Loucy (cell line): ENCODE results near the gene FAM9A.
"Not testable (repeated sequence)": the region's sequence is repeated elsewhere in the genome, so short reads cannot be mapped to it uniquely, and the experiment has no call there.

Source experiments
- H2AFZ ChIP-seq: fragments of 200-600 bp; sonication (generic); 2 replicates; pipeline ENCODE4 v1.6.0; 2016; ENCODE audit warnings: antibody characterized with exemption, mild to moderate bottlenecking, low read length, moderate library complexity
- H3F3A ChIP-seq: fragments of 200-600 bp; 2 replicates; pipeline ENCODE4 v1.6.0; 2016; ENCODE audit warnings: antibody characterized with exemption, low read depth, mild to moderate bottlenecking
- H3K27me3 ChIP-seq: fragments of 200-600 bp; sonication (generic); 2 replicates; pipeline ENCODE4 v1.6.1; 2014; ENCODE audit warnings: low read length, mild to moderate bottlenecking; ENCODE audit not compliant: insufficient read depth, poor library complexity, severe bottlenecking
- H3K36me3 ChIP-seq: fragments of 200-600 bp; sonication (generic); 2 replicates; pipeline ENCODE4 v1.6.1; 2016; ENCODE audit warnings: low read length; ENCODE audit not compliant: insufficient read depth
- H3K4me1 ChIP-seq: fragments of 200-600 bp; sonication (generic); 2 replicates; pipeline ENCODE4 v1.5.1; 2014; ENCODE audit warnings: low read length, mild to moderate bottlenecking; ENCODE audit not compliant: insufficient read depth, poor library complexity, severe bottlenecking
- H3K4me2 ChIP-seq: fragments of 200-600 bp; sonication (generic); 2 replicates; pipeline ENCODE4 v1.6.0; 2014; ENCODE audit warnings: antibody characterized with exemption, low read length, low read depth, mild to moderate bottlenecking; ENCODE audit not compliant: poor library complexity, severe bottlenecking
- H3K4me3 ChIP-seq: fragments of 200-600 bp; sonication (generic); 2 replicates; pipeline ENCODE4 v1.5.1; 2014; ENCODE audit warnings: low read length, mild to moderate bottlenecking, mixed read lengths; ENCODE audit not compliant: poor library complexity, severe bottlenecking
- H3K79me2 ChIP-seq: fragments of 200-600 bp; sonication (generic); 2 replicates; pipeline ENCODE4 v1.6.1; 2014; ENCODE audit warnings: low read length; ENCODE audit not compliant: insufficient read depth
- H3K9ac ChIP-seq: fragments of 200-600 bp; sonication (generic); 2 replicates; pipeline ENCODE4 v1.6.0; 2014; ENCODE audit warnings: mild to moderate bottlenecking, low read depth, low read length, moderate library complexity; ENCODE audit not compliant: poor library complexity, severe bottlenecking
- H3K9me2 ChIP-seq: fragments of 200-600 bp; sonication (generic); replicated peaks from 2 replicates; pipeline ENCODE4 v1.6.1; 2016; ENCODE audit warnings: low read depth, low read length, mixed read lengths
- H3K9me3 ChIP-seq: fragments of 200-600 bp; sonication (generic); 2 replicates; pipeline ENCODE4 v1.6.1; 2014; ENCODE audit warnings: mild to moderate bottlenecking, antibody characterized with exemption, low read length, low read depth; ENCODE audit not compliant: insufficient read depth
- H4K20me1 ChIP-seq: fragments of 200-600 bp; sonication (generic); 2 replicates; pipeline ENCODE4 v1.6.0; 2014; ENCODE audit warnings: antibody characterized with exemption, low read length, mild to moderate bottlenecking; ENCODE audit not compliant: insufficient read depth, poor library complexity, severe bottlenecking
- CTCF ChIP-seq: fragments of 200-600 bp; sonication (generic); conservative IDR thresholded peaks from 2 replicates; pipeline ENCODE4 v1.5.1; 2014; ENCODE audit warnings: mild to moderate bottlenecking, antibody characterized with exemption, low read length
- EZH2phosphoT487 ChIP-seq: fragments of 200-600 bp; IDR thresholded peaks from 2 replicates; pipeline ENCODE4 v1.6.1; 2018; ENCODE audit warnings: antibody characterized with exemption, mild to moderate bottlenecking, moderate library complexity, borderline replicate concordance

Gene FAM9A

GRCh38 chrX:8805974-8806373 lies 4.8 kb upstream of the FAM9A start:
- H3K79me2 ChIP-seq, result no peaks in the 10 kb centered on the region
- no peak overlapping the region for H3K4me2 ChIP-seq
- no peaks in the 10 kb centered on the region for H3K9me2 ChIP-seq
- no peak overlapping the region for H3K4me3 ChIP-seq
- H3K27me3 ChIP-seq, result no peaks in the 10 kb centered on the region
- no peaks in the 10 kb centered on the region for H3K36me3 ChIP-seq
- TF ChIP-seq EZH2phosphoT487 (no peak), CTCF (no peak)
- H3K4me1 ChIP-seq, result no peaks in the 10 kb centered on the region
- no peak overlapping the region for H2AFZ ChIP-seq
- H3F3A ChIP-seq, result no peaks in the 10 kb centered on the region
- H3K9ac ChIP-seq, result no peak overlapping the region
- H4K20me1 ChIP-seq, result no peaks in the 10 kb centered on the region
- no peaks in the 10 kb centered on the region for H3K9me3 ChIP-seq

- no peaks in the 10 kb centered on the region for H3K36me3 ChIP-seq
- H3K27me3 ChIP-seq, result no peaks in the 10 kb centered on the region
- H3K4me3 ChIP-seq, result no peak overlapping the region
- no peak for TF ChIP-seq CTCF
- TF ChIP-seq EZH2phosphoT487, result no peak
- H2AFZ ChIP-seq, result no peak overlapping the region
- no peaks in the 10 kb centered on the region for H3K79me2 ChIP-seq
- no peaks in the 10 kb centered on the region for H4K20me1 ChIP-seq
- no peaks in the 10 kb centered on the region for H3K9me2 ChIP-seq
- H3K4me1 ChIP-seq, result no peaks in the 10 kb centered on the region
- H3K4me2 ChIP-seq, result no peak overlapping the region
- H3K9me3 ChIP-seq, result no peaks in the 10 kb centered on the region
- no peaks in the 10 kb centered on the region for H3F3A ChIP-seq
- no peak overlapping the region for H3K9ac ChIP-seq
Observed at GRCh38 chrX:8805046-8805445, 3.9 kb upstream of the FAM9A start.

GRCh38 chrX:8803326-8803725 lies 2.1 kb upstream of the FAM9A start:
- H3K9me2 ChIP-seq, result no peaks in the 10 kb centered on the region
- H3K27me3 ChIP-seq, result no peaks in the 10 kb centered on the region
- no peak overlapping the region for H3K9ac ChIP-seq
- H3K36me3 ChIP-seq, result no peaks in the 10 kb centered on the region
- no peaks in the 10 kb centered on the region for H3K4me1 ChIP-seq
- no peaks in the 10 kb centered on the region for H3F3A ChIP-seq
- no peaks in the 10 kb centered on the region for H4K20me1 ChIP-seq
- no peak overlapping the region for H3K4me2 ChIP-seq
- TF ChIP-seq EZH2phosphoT487 (no peak), CTCF (no peak)
- H2AFZ ChIP-seq, result no peak overlapping the region
- H3K4me3 ChIP-seq, result no peak overlapping the region
- no peaks in the 10 kb centered on the region for H3K9me3 ChIP-seq
- H3K79me2 ChIP-seq, result no peaks in the 10 kb centered on the region

- not testable (repeated sequence) for H3K9me2 ChIP-seq, H4K20me1 ChIP-seq, H3K9ac ChIP-seq, H3K79me2 ChIP-seq, H3K4me3 ChIP-seq, H3K4me1 ChIP-seq, H3K4me2 ChIP-seq, H3K36me3 ChIP-seq, H3K27me3 ChIP-seq, H2AFZ ChIP-seq, H3F3A ChIP-seq, H3K9me3 ChIP-seq
Observed at GRCh38 chrX:8800351-8800750, 832 bp downstream of the FAM9A start.

GRCh38 chrX:8799281-8799680 lies 1.9 kb downstream of the FAM9A start:
- not testable (repeated sequence) for H3K9me3 ChIP-seq, H2AFZ ChIP-seq, H3K9me2 ChIP-seq, H3K27me3 ChIP-seq, H4K20me1 ChIP-seq, H3K79me2 ChIP-seq, H3K36me3 ChIP-seq, H3K4me2 ChIP-seq, H3F3A ChIP-seq, H3K9ac ChIP-seq, H3K4me1 ChIP-seq, H3K4me3 ChIP-seq

- not testable (repeated sequence) for H3K27me3 ChIP-seq, H3K36me3 ChIP-seq, H3K9me2 ChIP-seq, H3K4me3 ChIP-seq, H2AFZ ChIP-seq, H3K4me1 ChIP-seq, H3K9me3 ChIP-seq, H4K20me1 ChIP-seq, H3K4me2 ChIP-seq, H3K79me2 ChIP-seq, H3F3A ChIP-seq, H3K9ac ChIP-seq
Observed at GRCh38 chrX:8798702-8799101, 2.5 kb downstream of the FAM9A start.
